Right kidney (tissue), 1 donor: ENCODE measurements around the gene LAMC3.
"Not testable (repeated sequence)": the region's sequence is repeated elsewhere in the genome, so short reads cannot be mapped to it uniquely, and the experiment has no call there.

Source experiments
- DNase-seq: peaks from one replicate; pipeline ENCODE4 v3.0.0-alpha.2; 2016

LAMC3 gene

DNA sequence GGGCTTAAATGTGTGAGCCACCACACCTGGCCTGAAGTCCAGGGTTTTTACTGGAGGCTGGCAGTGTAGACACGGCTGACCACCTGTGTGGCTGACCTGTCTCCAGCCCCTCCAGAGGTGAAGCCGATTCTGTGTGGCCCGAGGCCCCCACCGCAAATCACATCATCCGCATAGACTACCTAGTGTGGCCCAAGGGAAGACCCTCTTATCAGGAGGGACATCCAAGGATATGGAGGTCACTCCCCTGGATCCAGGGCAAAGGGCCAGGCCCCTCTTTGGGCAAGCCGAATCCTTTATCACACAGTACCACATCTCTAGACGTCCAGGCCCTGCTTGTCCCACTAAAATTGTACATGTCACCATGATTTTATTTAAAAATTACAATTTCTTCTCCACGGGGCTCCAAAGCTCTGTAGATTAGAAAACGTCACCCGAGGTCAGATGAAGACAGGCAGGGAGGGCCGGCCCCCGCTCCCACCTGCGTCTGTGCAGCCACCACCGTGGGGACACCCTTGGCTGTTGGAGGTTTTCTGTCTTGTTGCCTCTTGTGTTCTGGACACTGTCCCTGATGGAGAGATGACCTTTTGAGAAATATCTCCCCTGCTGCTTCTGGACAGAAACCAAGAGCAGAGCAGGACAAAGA, 20.1 kb downstream of the LAMC3 start:
- no peak for DNase-seq

DNA sequence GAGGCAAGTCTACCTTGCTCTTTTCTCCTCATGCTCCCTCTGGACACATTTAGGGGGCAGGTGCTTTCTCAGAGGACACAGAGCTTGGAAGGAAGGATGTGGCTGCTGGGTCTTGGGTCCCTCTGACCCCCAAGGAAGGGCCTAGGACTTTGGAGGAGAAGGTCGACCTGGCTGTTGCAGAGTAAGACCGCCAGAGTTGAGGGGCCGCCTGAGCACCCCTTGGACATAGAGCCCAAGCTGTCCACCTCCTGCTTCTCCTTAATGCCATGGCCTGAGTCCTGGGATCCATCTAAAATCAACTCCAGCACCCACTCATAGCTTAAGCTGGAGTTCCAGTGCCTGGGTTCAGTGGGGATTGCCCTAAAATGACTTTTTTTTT, 20.6 kb downstream of the LAMC3 start:
- DNase-seq = no peak

DNA sequence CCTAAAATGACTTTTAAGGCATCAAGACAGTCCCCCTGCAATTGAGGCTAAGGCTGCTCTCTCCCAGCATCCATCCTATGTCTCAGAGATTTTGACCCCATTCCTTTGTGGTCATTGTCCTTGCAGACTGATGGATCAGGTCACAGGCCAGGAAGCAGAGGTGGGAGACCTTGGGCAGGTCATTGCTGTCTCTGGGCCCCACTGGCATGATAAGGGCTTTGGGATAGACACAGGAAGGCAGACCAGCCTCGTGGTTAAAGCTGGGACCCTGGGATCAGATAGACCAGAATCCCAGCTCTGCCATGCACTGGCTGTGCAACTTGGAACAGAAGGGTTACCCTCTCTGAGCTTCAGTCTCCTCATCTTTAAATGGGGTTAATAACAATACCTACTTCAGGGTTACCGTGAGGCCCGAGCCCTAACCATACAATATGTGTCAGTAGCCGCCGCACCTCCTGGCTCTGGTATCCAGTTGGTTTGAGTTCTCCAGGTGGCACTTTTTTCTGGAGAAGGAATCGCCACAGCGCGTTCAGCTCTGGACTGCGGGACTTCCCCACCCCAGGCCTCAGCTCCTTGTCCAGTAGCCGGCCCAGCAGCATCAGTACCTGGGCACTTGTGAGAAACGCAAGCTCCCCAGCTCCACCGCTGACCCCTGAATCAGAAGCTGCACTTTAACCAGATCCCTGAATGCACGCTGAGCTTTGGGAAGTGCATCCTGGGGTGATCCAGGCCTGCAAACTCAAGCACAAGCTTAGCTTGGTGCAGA, 21.4 kb downstream of the LAMC3 start:
- DNase-seq = no peak

DNA sequence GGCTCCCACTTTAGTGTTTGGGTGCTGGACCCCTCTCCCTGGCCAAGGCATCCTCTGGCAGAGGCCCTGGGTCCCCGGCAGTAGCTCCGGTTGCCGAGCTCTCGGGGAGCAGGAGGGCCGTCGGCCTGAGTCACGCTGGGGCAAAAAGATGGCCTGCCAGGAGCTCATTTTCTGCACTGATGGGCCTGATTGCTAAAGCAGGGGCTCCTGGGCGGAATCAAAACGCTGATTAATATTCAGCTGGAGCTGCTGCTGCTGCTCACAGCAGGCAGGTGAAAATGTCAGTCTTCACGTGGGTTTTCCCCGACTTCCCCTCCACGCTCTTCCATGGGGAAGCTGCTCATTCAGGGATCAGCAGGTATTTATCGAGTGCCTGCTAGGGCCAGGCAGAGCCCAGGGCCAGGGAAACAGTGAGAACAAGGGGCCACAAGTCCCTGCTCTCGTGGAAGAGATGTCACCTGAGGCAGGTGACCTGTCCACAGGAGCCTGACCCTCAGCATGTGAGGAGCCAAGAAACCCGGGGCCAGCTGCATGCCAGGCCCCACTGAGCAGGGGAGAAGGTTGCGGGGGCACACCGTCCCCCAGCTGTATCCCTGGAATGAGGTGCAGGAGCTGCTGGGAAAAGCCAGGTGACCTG, 22.1 kb downstream of the LAMC3 start:
- DNase-seq = no peak

DNA sequence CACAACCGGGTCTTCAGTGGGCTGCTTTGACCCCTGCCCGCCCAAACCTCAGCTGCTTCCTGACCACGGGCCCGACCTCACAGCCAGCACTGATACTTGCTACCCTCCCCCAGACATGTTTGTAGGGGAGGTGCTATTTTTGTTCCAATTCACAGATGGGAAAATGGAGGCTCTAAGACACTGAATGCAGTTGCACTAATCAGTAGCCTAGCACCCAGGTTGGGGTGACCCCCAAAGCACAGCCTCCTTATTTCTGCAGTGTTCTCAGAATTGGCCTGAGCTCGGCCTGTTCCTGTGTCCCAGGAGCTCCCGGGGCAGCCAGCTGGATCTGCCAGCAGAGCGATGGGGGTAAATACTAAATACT, 22.6 kb downstream of the LAMC3 start:
- no peak for DNase-seq

DNA sequence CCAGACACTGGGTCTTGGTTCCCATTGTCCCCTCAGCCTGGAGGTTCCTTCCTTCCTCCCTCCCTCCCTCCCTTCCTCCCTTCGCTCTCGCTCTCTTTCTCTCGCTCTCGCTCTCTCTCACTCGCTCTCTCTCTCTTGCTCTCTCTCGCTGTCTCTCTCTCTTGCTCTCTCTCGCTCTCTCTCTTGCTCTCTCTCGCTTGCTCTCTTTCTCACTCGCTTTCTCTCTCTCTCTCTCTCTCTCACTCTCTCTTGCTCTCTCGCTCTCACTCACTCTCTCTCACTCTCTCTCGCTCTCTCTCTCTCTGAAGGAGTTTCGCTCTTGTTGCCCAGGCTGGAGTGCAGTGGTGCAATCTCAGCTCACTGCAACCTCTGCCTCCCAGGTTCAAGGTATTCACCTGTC, 23.4 kb downstream of the LAMC3 start:
- no peak for DNase-seq

DNA sequence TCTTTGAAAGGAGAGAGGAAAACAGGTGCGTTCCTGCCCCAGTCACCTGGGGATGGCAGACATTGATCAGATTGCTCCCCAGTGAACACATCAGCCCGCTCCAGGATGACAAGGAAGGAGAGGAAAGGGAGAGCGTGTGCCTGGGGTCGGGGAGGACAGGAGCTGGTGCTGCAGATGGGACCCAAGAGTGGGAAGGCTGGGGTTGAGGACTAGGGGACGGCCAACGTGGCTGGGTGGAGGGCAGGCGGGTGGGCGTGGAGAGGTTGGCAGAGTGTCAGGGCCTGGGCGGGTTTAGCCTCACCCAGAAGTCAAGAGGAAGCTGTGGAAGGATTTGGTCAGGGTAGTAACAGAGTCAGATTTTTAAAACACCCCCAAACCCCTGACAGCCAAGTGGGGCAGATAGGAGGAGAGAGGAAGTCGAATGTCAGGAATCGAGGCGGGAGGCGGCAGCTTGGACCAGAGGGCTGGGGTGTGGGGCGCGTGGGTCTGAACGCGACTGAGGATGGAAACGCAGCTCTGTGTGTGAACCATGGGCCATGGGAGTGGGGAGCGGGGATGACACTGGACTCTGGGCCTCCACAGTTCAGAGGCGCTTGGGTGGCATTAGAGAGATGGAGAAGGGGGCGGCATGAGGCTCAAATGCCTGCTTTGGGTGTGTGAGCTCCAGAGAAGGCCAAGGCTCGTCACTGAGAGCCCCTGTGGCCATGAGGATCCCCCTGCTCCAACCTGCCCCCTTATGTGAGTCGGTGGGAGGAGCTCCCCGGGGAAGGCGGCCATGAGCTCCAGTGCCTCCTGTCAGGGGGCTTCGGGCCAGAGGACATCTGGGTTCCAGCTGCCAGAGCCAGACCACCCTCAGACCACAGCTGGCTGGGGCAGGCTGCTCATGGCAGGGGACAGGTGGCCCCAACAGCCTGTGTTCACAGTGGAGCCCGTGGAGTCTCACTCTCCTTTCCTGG, 24.6 kb downstream of the LAMC3 start:
- DNase-seq = no peak

DNA sequence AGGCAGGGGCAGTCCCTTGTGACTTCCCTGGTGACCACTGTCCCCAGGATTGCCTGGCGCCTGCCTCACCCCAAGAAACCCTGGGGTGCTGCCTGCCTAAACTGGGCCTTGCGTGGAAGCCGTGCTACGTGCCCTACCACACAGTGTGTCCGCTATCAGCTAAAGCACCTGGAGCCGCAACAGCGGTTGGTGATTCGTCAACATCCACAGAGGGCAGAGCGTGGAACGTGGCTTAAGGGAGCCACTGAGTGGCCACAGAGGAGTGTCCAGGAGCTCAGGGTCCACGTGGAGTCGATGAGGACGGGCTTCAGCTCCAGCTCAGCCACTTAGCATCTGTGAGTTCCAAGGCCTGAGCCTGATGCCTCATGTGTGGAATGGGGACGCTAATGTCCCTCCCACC, 25.3 kb downstream of the LAMC3 start:
- DNase-seq = no peak

DNA sequence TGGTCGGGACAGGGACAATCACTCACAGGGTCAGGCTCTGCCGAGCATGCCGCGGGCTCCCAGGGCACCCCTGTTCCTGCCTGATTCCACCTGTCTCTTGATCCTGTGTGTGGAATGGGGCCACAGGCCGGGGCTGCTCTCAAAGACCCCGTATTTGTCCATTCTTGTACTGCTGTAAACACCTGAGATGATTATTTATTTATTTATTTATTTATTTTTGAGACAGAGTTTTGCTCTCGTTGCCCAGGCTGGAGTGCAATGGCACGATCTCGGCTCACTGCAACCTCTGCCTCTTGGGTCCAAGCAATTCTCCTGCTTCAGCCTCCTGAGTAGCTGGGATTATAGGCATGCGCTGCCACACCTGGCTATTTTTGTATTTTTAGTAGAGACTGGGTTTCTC, 25.8 kb downstream of the LAMC3 start:
- DNase-seq = not testable (repeated sequence)

DNA sequence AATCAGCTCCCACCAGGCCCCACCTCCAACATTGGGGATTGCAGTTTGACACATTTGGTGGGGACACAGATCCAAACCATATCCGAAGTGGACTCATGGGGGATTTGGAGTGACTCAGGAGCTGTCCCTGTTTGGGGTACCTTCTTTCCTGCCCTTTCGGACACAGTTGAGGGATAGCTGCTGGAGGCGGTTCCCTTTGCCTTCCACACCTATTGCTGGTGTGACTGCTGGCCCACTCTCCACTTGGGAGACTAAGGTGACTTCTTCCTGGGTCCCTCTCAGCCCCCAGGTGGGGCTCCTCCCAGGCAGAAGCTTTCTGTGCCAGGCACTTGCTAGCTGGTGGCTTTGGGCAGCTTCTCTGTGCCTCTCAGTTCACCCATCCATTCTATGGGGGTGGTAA, 26.6 kb downstream of the LAMC3 start:
- no peak for DNase-seq

DNA sequence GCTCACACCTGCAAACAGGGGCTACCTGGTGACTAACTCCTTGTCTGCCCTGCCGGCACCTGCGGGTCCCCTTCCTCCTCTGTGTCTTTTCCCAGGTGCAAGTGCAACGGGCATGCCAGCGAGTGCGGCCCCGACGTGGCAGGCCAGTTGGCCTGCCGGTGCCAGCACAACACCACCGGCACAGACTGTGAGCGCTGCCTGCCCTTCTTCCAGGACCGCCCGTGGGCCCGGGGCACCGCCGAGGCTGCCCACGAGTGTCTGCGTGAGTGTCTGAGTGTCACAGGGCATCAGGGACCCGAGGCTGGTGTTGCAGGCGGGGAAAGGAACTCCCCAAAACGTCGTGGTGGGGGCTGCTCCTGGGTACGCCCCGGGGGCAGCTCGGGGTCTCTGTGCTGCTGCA, 27.1 kb downstream of the LAMC3 start:
- no peak for DNase-seq

DNA sequence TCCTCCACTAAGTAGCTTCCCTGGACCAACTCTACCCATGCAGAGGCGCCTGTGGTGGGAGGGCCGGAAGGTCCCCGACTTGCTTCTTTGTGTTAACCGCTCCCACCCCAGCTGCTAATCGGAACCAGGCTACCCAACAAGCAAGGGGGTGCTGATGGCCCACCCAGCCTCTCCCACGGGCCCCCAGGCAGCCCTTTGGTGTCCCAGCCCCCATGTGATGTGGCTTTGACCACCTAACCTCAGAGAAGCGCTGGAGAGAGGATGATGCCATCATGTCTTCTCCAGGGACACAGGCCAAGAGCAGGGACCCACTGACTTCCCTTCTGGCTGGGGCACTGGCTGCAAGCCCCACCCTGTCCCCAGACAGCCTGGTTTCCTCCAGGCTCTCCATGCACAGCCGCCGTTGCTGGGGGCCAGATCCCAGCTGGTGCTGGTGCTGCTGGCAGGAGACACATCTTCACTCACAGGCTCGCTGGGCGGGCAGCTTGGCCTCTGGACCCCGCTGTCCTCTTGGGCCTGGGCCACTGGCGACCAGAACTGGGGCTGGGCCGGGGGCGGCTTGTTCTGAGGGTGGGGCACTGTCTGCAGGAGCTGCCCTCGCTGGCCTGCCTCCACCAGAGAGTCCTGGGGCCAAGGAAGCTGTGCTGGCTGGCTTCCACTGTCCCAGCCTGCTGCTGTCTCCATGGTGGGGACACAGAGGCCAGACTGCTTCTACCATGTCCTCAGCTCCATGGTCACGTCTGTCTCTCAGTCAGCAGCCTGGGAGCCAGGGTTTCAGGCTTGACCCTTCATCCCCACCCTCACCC, 27.8 kb downstream of the LAMC3 start:
- DNase-seq = no peak

DNA sequence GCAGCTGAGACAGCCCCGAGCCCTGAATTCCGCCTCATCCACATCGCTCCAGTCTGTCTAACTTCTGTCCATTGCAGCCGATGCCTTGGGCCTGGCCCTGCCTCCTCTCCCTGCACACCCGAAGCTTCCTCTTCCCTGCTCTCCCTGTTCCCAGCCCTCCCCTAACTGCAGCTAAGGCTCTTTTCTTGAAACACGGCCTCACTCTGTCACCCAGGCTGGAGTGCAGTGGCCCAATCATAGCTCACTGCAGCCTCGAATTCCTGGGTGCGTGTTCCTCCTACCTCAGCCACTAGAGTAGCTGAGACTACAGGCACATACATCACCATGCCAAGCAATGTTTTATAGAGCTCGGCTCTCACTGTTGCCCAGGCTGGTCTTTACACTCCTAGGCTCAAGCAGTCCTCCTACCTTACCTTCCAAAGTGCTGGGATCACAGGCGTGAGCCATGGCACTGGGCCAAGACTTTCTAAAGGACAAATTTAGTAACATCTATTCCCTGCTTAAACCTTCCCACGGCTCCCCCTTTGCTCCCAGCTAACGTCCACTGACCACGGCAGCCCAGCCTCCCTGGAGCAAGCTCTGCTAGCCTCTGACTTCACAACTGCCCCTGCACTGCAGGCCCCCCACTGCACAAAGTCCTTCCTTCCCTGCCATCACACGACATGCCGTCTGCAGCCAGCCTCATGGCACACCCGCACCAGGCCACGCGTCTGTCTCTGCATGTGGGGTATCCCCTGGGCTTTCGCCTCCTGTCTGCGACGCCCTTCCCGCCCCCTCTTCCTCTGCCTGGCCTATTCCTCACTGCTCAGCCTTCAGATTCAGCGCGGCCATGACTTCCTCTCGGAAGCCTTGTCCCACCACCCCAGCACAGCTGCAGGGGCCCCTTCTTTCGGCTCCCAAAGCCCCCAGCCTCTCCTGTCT, 28.6 kb downstream of the LAMC3 start:
- no peak for DNase-seq

DNA sequence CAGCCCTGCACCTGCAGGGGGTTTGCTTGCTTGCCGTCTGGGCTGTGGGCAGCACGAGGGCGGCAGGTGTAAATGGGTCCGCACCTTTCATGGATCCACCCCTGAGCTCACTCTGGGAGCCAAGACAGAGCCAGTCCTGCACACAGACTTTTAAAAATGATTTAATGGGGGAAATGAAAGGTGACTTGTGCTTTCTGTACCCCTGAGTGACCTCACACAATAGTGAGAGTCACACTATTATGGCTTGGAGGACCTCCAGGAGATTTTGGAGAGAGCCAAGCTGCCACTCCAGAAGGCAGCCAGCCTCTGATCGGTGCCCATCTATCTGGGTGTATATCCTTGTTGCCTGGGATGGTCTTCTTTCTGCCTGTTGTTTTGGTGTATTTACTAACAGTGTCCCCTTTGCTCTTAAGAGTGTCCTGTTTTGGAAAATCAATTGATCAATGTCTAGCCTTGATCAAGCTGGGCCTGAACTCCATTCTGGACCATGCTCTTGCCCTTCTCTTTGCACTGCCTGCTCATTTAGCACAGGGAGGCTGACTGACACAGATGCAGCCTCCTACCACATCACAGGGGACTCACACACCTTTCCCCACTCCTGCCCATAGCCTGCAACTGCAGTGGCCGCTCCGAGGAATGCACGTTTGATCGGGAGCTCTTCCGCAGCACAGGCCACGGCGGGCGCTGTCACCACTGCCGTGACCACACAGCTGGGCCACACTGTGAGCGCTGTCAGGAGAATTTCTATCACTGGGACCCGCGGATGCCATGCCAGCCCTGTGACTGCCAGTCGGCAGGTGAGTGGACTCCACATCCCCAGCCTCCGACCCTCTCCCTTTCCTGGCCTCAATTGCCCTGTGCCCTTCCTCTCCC, 29.5 kb downstream of the LAMC3 start:
- no peak for DNase-seq

DNA sequence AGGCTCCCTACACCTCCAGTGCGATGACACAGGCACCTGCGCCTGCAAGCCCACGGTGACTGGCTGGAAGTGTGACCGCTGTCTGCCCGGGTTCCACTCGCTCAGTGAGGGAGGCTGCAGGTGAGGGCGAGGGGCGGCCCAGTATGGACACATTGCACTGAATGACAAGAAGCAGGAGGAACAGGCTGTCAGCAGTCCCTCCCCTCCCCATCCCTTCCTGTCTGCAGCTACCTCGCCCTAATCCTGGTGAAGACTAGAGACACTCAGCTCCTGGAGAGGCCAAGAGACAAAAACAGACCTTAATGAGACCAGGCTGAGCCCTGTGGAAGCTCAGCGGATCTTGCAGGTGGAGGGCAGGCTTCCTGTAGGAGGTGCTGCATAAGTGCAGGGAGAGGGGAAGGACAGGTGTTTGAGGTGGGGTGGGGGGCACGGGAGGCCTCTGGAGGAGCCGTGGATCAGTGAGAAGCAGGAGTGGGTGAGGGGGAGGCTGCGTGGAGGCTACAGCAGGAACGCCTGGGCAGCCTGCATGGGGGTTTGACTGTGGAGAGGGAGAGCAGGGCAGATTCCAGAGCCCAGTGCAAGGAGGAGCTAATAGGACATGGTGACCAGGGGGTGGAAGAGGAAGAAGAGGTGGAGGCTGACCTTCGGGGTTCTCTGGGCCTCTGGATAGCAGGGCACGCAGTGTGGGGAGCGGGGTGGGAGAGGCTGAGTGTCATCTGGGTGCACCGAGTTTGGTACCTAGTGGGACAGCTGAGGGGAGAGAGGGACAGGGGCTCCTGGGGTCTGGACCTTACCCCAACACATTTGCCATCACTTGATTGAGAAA, 30.4 kb downstream of the LAMC3 start:
- no peak for DNase-seq

DNA sequence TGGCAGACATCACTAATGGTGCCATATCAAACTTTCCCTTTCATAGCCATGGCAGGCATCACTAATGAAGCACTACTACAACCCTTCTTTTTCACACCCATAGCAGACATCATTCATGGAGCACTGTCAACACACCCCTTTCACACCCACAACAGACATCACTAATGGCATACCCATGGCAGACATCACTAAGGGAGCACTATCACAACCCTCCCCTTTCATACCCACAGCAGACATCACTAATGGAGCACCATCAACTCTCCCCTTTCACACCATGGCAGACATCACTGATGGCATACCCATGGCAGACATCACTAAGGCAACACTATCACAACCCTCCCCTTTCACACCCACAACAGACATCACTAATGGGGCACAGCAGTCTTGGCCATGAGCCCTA, 33.7 kb downstream of the LAMC3 start:
- DNase-seq = no peak

DNA sequence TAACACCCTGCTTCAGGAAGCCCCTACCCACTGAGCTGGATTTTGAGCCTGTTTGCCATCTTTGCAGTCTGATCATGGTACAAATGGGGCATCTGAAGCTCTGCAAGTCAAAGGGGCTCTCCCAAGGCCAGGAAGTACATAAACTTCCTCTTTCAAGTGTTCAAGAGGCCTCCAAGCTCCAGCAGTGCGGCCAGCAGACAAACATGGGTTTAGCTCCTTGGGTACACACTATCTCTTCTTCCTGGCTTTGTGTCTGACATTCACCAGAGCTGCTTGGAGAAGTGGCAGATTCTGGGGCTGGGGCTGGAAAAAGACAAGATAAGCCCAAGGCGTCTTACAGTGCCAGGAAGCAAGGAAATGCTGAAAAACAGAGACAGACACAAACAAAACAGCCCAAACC, 34.1 kb downstream of the LAMC3 start:
- DNase-seq = no peak

DNA sequence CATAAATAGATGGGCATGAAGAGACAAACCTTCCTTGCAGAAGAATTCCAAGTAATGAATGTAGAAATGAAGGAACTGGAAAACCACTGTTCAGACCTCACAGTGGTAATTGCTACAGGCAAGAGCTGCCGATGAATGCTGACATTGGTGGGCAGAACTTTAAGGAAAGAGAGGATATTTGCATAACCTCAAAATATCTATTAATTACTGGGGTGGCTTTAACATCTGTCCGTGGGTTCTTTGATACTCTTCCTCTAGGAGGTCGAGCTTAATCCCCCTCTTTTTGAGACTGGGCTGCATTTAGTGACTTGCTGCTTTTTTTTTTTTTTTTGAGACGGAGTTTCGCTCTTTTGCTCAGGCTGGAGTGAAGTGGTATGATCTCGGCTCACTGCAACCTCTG, 34.7 kb downstream of the LAMC3 start:
- no peak for DNase-seq
